ENCODE results near the gene UNC5A.

DNA sequence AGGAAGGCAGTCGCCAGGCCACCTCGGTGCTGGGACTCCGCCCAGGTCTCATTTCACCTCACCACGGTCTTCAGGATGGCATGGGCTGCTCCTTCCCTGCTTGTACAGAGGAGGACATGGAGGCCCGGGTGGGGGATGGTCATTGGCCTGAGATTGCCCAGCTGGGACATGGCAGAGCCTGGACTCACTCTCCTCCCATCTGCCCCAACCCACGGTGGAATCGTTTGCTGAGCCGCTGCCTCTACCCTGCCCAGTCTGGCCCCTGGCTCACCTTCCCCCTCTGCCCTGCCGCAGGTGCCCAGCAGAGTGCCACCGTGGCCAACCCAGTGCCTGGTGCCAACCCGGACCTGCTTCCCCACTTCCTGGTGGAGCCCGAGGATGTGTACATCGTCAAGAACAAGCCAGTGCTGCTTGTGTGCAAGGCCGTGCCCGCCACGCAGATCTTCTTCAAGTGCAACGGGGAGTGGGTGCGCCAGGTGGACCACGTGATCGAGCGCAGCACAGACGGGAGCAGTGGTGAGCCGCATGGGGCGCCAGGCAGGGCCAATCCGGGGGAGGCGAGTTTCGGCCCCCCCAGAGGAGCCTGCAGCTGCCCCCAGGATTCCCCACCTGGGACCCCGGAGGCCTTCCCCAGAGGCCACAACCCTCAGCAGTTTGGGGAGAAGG is 52.1 kb downstream of the UNC5A start:
- TF ChIP-seq CTCF (IDR thresholded peaks at IDR 0.05) (no peak), POLR2A (IDR thresholded peaks at IDR 0.05) (no peak)

Measured in heart left ventricle (tissue), 13 donors.